Measurements from ENCODE around the gene EHBP1. TPM values are rescaled to one million over a fixed set of nuclear protein-coding genes. Genes with fewer than 3 reads are reported as not detected.

The EHBP1 gene
- polyA plus RNA-seq, 1 of the 3 experiments (the other 2 are of a cell fraction): 62.7 TPM

- WGBS (ENCODE audit: low lambda C conversion rate): 92% methylated on average over 7 of the region's 7 CpGs
- Histone ChIP-seq H3K9me2 (no peaks in the 10 kb centered on the region), H3K4me3 (ENCODE audit: low read depth in 2 of 2, low read length in 1 of 2) (no peak overlapping the region), H3K4me1 (ENCODE audit: control insufficient read depth in 1 of 2, insufficient read depth in 2 of 2, low read depth in 1 of 2, low read length in 1 of 2) (no peaks in the 10 kb centered on the region; a peak in 2 of 4 replicates), H3K9ac (no peak overlapping the region), H3F3A (replicated peaks; ENCODE audit: insufficient read depth) (no peaks in the 10 kb centered on the region), H3K4me2 (no peak overlapping the region), H3K27me3 (ENCODE audit: insufficient read depth) (no peaks in the 10 kb centered on the region), H3K9me3 (no peaks in the 10 kb centered on the region), H3K36me3 (replicated peaks in 1 of 2; ENCODE audit: control insufficient read depth in 1 of 2, insufficient read depth in 2 of 2, low read length in 1 of 2) (peaks cover 24 to 54% of the 10 kb centered on the region in 2 experiments), H3K79me2 (ENCODE audit: insufficient read depth) (no peaks in the 10 kb centered on the region), H2AFZ (ENCODE audit: low read depth) (no peak overlapping the region), H4K20me1 (ENCODE audit: insufficient read depth) (no peaks in the 10 kb centered on the region), H3K27ac (ENCODE audit: low read depth in 2 of 2, low read length in 1 of 2) (no peak overlapping the region)
- no peak for TF ChIP-seq ZBTB33 (IDR thresholded peaks at IDR 0.05; ENCODE audit: borderline replicate concordance, low read depth)
- TF ChIP-seq MAX (IDR thresholded peaks at IDR 0.05; ENCODE audit: low read depth): no peak
- TF ChIP-seq NFIC (IDR thresholded peaks at IDR 0.05; ENCODE audit: borderline replicate concordance): no peak
- no peak for TF ChIP-seq TAF1 (IDR thresholded peaks at IDR 0.05; ENCODE audit: borderline replicate concordance, low read depth, low read length)
- no peak for TF ChIP-seq YY1 (IDR thresholded peaks at IDR 0.05; ENCODE audit: low read depth)
- TF ChIP-seq CHD2 (IDR thresholded peaks at IDR 0.05; ENCODE audit: low read length, partially characterized antibody): no peak
- TF ChIP-seq FOXM1 (IDR thresholded peaks at IDR 0.05; ENCODE audit: low read depth): no peak
- TF ChIP-seq FOXJ3 (CRISPR knock-in tag; IDR thresholded peaks at IDR 0.05): no peak
- TF ChIP-seq IRF3 (IDR thresholded peaks at IDR 0.05; ENCODE audit: low read depth, low read length): no peak
- TF ChIP-seq TEAD4 (IDR thresholded peaks at IDR 0.05; ENCODE audit: borderline replicate concordance, insufficient read depth): no peak
- TF ChIP-seq MXI1 (IDR thresholded peaks at IDR 0.05; ENCODE audit: low read depth, low read length): no peak
- TF ChIP-seq RFX5 (IDR thresholded peaks at IDR 0.05; ENCODE audit: low read length): no peak
- no peak for TF ChIP-seq JUND (IDR thresholded peaks at IDR 0.05)
- no peak for TF ChIP-seq RXRA (IDR thresholded peaks at IDR 0.05; ENCODE audit: borderline replicate concordance, low read depth)
- no peak for TF ChIP-seq CTCF (IDR thresholded peaks at IDR 0.05)
- TF ChIP-seq SMC3 (IDR thresholded peaks at IDR 0.05; ENCODE audit: low read depth, low read length): no peak
- CTCF ChIA-PET: no interaction called here
- DNase-seq: no peak
- POLR2A ChIA-PET: no interaction called here
These were observed 259.2 kb downstream of the EHBP1 start for GRCh38 chr2:62964671-62965070.
